ENCODE data around the gene GPBP1L1.
"Not testable (repeated sequence)": the region's sequence is repeated elsewhere in the genome, so short reads cannot be mapped to it uniquely, and the experiment has no call there.

The GPBP1L1 gene

DNA sequence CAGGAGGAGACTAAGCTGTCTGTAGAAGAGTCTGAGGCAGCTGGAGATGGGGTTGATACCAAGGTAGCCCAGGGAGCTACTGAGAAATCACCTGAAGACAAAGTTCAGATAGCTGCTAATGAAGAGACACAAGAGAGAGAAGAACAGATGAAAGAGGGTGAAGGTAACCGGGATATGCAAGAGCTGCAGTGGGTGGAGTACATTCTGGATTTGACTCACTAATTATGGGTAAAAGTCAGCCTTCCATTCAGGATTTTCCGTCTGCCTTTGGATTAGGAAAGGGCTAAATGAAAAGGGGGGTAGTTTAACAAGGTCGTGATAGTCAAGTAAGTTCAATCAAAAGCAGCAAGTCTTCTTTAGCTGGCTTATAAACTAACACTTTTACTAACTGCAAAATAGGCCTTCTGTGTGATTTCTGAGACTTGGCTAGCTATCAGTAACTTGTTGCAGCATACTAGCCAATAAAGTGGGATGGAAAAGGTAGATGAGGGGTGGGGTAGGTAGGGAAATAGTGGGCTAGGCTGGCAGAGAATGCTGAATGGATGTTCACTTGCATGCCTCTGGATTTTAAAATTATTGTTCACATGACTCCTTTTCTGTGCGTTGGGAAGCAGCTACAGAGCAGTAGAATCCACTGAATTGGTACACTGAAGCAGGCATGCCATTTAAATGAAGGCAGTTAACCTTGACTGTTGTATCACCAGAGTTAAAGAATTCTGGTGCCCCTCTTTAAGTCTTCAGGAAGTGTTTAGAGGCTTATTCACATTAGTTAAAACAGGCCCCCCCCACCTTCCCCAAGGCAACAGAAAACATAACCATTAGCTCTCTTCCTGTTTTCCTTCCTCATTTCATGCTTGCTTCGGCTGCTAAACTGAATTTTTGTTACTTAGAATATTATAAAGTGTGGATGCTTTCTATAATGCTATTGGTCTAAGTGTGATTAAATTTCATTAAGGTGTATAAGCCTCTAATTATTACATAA is 77.9 kb downstream of the GPBP1L1 start:
- DNase-seq (ENCODE audit: extremely low spot score, insufficient read length, low read depth) (no peak), FAIRE-seq (peak; percentile 68)

DNA sequence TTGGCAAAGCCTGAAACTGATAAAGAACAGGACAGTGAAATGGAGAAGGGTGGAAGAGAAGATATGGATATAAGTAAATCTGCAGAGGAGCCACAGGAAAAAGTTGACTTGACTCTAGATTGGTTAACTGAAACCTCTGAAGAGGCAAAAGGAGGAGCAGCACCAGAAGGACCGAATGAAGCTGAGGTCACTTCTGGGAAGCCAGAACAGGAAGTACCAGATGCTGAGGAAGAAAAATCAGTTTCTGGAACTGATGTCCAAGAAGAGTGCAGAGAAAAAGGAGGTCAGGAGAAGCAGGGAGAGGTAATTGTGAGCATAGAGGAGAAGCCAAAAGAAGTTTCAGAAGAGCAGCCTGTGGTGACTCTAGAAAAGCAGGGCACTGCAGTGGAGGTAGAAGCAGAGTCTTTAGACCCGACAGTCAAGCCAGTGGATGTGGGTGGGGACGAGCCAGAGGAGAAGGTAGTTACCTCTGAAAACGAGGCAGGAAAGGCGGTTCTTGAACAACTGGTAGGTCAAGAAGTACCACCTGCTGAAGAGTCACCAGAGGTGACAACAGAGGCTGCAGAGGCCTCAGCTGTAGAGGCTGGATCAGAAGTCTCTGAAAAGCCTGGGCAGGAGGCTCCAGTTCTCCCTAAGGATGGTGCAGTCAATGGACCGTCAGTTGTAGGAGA is 78.8 kb downstream of the GPBP1L1 start:
- DNase-seq (ENCODE audit: extremely low spot score, insufficient read length, low read depth) (no peak), FAIRE-seq (no peak)

GRCh38 chr1:45604239-45604638 is 82.1 kb downstream of the GPBP1L1 start:
- FAIRE-seq (peak; percentile 35), DNase-seq (ENCODE audit: extremely low spot score, insufficient read length, low read depth) (no peak)

DNA sequence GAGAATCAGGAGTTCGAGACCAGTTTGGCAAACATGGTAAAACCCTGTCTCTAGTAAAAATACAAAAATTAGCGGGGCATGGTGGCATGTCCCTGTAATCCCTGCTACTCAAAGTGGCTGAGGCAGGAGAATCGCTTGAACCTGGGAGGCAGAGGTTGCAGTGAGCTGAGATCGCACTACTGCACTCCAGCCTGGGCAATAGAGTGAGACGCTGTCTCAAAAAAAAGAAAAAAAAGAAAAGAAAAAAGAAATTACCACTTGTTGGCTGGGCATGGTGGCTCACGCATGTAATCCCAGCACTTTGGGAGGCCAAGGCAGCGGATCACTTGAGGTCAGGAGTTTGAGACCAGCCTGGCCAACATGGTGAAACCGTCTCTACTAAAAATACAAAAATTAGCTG is 89.6 kb downstream of the GPBP1L1 start:
- FAIRE-seq; DNase-seq (ENCODE audit: extremely low spot score, insufficient read length, low read depth): not testable (repeated sequence)

GRCh38 chr1:45594412-45594811 is 91.9 kb downstream of the GPBP1L1 start:
- no peak for DNase-seq (ENCODE audit: extremely low spot score, insufficient read length, low read depth)
- FAIRE-seq: no peak

GRCh38 chr1:45589861-45590260 is 96.5 kb downstream of the GPBP1L1 start:
- DNase-seq (ENCODE audit: extremely low spot score, insufficient read length, low read depth): no peak

DNA sequence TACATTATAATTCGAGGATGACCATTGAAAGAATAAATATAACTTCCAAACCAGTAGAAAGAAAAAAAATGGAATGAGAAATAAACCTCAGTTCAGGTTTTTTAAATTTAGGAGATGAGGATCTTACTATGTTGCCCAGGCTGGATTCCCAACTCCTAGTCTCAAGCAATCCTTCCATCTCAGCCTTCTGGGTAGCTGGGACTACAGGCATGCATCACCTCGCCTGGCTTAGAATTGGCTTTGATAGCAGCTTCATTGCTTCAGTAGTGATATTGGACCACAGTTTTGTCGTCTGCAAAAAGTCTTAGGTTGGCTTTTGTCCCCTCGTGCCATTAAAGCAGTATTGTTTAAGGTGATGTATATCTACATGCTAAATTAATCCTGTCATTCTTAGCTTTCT is 99.6 kb downstream of the GPBP1L1 start:
- FAIRE-seq (no peak), DNase-seq (ENCODE audit: extremely low spot score, insufficient read length, low read depth) (no peak)

More at GRCh38 chr1:45589861-45590260, 96.5 kb downstream of the GPBP1L1 start:
- FAIRE-seq: no peak

DNA sequence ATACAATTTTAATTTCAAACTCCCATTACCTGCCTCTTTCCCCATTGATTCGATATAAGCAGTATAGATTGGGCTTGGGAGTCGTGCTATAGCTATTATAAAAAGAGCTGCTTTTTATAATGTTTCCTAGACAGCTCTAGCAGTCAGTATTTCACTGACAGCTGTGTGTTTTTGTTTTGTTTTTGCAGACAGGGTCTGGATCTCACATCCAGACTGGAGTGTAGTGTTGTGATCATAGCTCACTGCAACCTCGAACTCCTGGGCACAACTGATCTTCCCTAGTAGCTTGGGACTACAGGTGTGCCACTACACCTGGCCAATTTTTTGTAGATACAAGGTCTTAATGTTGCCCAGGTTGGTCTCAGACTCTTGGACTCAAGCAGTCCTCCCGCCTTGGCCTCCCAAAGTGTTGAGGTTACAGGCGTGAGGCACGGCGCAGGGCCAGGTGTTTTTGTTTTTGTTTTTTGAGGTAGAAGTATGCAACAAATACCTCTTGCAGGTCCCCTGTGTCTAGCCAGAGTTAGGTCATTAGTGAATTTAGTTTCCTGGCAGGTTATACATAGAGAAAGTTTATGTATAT is 100.7 kb downstream of the GPBP1L1 start:
- DNase-seq (ENCODE audit: extremely low spot score, insufficient read length, low read depth) (no peak), FAIRE-seq (no peak)

DNA sequence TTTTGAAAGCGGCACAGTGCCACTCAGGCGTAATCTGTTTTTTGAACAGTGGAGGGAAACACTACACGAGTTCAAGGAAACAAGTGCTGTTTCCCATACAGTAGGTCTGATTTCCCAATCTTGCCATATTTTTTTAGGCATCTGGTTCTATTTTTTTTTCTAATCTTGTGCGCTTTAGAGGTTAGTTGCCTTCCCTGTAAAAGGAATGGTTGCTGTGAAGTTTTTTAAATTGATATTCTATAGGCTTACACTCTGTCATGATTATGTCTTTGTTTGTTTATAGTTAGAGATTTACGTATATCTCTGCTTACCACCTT is 101.3 kb downstream of the GPBP1L1 start:
- DNase-seq (ENCODE audit: extremely low spot score, insufficient read length, low read depth) (no peak), FAIRE-seq (no peak)

GRCh38 chr1:45584351-45585109 is 101.8 kb downstream of the GPBP1L1 start:
- FAIRE-seq (peak; percentile 68), DNase-seq (ENCODE audit: extremely low spot score, insufficient read length, low read depth) (peak; percentile 62)

GRCh38 chr1:45583666-45584350 is 102.5 kb downstream of the GPBP1L1 start, which contains the start of gene NASP:
Gene NASP, plus strand, starts transcription at chr1:45584041. Its CDS starts 106 bp downstream, at chr1:45584147.
- DNase-seq (ENCODE audit: extremely low spot score, insufficient read length, low read depth) (peak; percentile 76), FAIRE-seq (peak; percentile 76)

- FAIRE-seq (peak; percentile 98), DNase-seq (ENCODE audit: extremely low spot score, insufficient read length, low read depth) (peak; percentile 94)
Measured at GRCh38 chr1:45583264-45583665, 103.1 kb downstream of the GPBP1L1 start.

Measured in GM18507 (cell line).